ENCODE results near the gene SCG5. TPM values are rescaled to one million over a fixed set of nuclear protein-coding genes. Genes with fewer than 3 reads are reported as not detected.
"Not testable (repeated sequence)": the region's sequence is repeated elsewhere in the genome, so short reads cannot be mapped to it uniquely, and the experiment has no call there.

The SCG5 gene, protein sequence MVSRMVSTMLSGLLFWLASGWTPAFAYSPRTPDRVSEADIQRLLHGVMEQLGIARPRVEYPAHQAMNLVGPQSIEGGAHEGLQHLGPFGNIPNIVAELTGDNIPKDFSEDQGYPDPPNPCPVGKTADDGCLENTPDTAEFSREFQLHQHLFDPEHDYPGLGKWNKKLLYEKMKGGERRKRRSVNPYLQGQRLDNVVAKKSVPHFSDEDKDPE
- total RNA-seq (2014; rRNA removed; shearing (Covaris generic); ENCODE audit: low replicate concordance) = 0.83 and 1.8 TPM in 2 replicates

DNA sequence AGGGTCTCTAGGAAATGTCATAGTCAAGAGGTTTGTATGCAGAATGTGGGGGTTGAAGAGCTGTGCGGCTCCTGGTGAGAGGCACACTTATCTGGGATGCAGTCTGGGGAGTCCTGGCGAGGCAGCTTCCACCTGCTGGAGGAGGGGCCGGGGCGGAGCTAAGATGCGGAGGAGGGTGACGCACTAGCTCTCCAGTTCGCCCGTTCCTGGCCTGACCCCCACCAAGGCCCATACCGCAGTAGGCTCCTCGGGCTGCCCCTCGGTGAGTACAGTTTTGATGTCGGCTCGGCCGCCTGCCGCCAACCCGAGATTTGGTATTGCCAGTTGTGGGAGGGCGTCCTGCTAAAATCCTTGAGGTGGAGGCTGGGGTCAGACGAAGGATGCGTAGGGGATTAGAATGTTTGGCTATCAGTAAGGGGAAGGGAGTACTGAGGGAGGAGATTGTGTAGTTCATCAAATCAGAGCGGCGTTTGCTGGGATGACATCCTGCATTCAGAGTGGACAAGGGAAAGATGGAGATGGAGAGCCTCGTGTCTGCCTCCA, at the start of gene SCG5:
Gene SCG5 (plus strand): TSS at position 194 of the 543 bp plus-strand sequence. CDS start 1,883 bp downstream, outside the sequence.
- Histone ChIP-seq H3K4me1 (ENCODE audit: low read length) (peaks cover 11% of the 10 kb centered on the region), H3K4me3 (ENCODE audit: low read length) (no peak within 1 kb of the TSS), H3K9me3 (ENCODE audit: low read length) (no peaks in the 10 kb centered on the region), H3K9ac (ENCODE audit: low read length) (no peak within 1 kb of the TSS), H2AFZ (ENCODE audit: low read length) (no peak within 1 kb of the TSS), H3K36me3 (ENCODE audit: insufficient read depth, low read length) (peaks cover 57% of the 10 kb centered on the region), H3K27ac (ENCODE audit: low read length) (no peak within 1 kb of the TSS), H4K20me1 (ENCODE audit: insufficient read depth, low read depth, low read length) (no peaks in the 10 kb centered on the region), H3K4me2 (ENCODE audit: low read depth, low read length, poor library complexity, severe bottlenecking) (no peak within 1 kb of the TSS), H3K27me3 (ENCODE audit: low read length) (no peaks in the 10 kb centered on the region), H3K79me2 (ENCODE audit: low read length) (peaks cover 27% of the 10 kb centered on the region), H3K9me2 (replicated peaks; ENCODE audit: insufficient read depth, low read length) (no peaks in the 10 kb centered on the region)
- DNase-seq = no peak

DNA sequence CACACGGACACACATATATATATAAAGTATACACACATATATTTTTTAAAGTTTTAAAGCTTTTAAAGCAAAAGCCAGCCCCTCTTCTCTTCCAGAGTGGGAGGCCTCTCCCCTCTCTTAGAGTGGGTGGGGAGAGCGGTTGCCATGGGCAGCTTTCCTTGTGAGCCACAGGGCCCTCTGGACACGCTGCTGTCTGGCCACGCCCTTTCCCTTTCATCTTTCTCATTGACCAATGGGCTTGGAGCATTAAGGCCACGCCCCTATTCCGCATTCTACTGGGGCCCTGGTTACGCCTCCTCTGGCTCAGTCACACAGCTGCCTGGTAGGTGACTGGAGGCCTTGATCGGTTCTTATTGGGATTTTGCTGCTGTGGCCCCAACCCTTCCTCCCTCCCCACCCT, 48.4 kb upstream of the SCG5 start, which contains the start of gene GOLGA8N:
Gene GOLGA8N (plus strand): TSS at position 306 of the 400 bp plus-strand sequence.
- H4K20me1 ChIP-seq (ENCODE audit: insufficient read depth, low read depth, low read length); H3K9me3 ChIP-seq (ENCODE audit: low read length); H3K9ac ChIP-seq (ENCODE audit: low read length); H3K9me2 ChIP-seq (replicated peaks; ENCODE audit: insufficient read depth, low read length); H3K36me3 ChIP-seq (ENCODE audit: insufficient read depth, low read length); H3K27ac ChIP-seq (ENCODE audit: low read length); H3K4me1 ChIP-seq (ENCODE audit: low read length); H3K4me3 ChIP-seq (ENCODE audit: low read length); H3K79me2 ChIP-seq (ENCODE audit: low read length); H2AFZ ChIP-seq (ENCODE audit: low read length); H3K27me3 ChIP-seq (ENCODE audit: low read length); DNase-seq; H3K4me2 ChIP-seq (ENCODE audit: low read depth, low read length, poor library complexity, severe bottlenecking): not testable (repeated sequence)

DNA sequence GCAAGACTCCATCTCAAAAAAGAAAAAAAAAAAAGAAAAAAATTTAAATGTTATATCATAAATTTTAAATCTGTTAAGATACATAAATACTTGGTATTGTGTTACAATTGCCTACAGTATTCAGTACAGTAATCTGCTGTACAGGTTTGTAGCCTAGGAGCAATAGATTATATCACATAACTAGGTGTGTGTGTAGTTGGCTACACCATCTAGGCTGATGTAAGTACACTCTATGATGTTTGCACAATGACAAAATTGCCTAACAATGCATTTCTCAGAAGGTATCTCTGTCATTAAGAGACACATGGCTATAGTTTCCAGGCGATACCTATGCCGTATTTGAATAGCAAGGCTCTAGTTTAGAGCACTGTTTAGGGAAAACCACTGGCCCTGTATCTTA, 32.0 kb upstream of the SCG5 start:
- H3K9ac ChIP-seq (ENCODE audit: low read length); H3K27ac ChIP-seq (ENCODE audit: low read length); H3K9me3 ChIP-seq (ENCODE audit: low read length); H3K27me3 ChIP-seq (ENCODE audit: low read length); DNase-seq; H3K9me2 ChIP-seq (replicated peaks; ENCODE audit: insufficient read depth, low read length); H2AFZ ChIP-seq (ENCODE audit: low read length); H3K4me1 ChIP-seq (ENCODE audit: low read length); H3K4me2 ChIP-seq (ENCODE audit: low read depth, low read length, poor library complexity, severe bottlenecking); H3K4me3 ChIP-seq (ENCODE audit: low read length); H4K20me1 ChIP-seq (ENCODE audit: insufficient read depth, low read depth, low read length); H3K36me3 ChIP-seq (ENCODE audit: insufficient read depth, low read length); H3K79me2 ChIP-seq (ENCODE audit: low read length): not testable (repeated sequence)

DNA sequence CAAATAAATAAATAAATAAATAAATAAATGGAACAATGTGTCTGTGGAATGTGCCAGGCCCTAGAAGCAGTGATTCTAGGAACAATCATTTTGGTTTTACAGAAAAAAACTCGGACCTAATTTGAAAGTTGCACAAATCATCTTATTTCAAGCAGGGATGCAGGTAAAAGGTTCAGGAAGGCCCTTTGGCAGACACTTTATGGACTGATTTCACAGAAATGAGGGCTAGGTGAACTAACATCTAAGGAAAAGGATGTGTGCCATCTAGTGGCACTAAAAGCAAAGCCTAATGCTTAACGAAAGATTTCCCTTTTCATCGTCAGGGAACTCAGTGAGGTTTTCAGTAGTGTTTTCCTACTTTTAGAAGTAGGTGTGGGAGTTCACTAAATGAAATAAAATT, 30.8 kb upstream of the SCG5 start:
- not testable (repeated sequence) for H2AFZ ChIP-seq (ENCODE audit: low read length); H4K20me1 ChIP-seq (ENCODE audit: insufficient read depth, low read depth, low read length); H3K4me2 ChIP-seq (ENCODE audit: low read depth, low read length, poor library complexity, severe bottlenecking); H3K36me3 ChIP-seq (ENCODE audit: insufficient read depth, low read length); H3K9me3 ChIP-seq (ENCODE audit: low read length); H3K4me3 ChIP-seq (ENCODE audit: low read length); H3K27me3 ChIP-seq (ENCODE audit: low read length); H3K9me2 ChIP-seq (replicated peaks; ENCODE audit: insufficient read depth, low read length); H3K27ac ChIP-seq (ENCODE audit: low read length); H3K4me1 ChIP-seq (ENCODE audit: low read length); H3K79me2 ChIP-seq (ENCODE audit: low read length); H3K9ac ChIP-seq (ENCODE audit: low read length)
- peak; percentile 47 for DNase-seq

DNA sequence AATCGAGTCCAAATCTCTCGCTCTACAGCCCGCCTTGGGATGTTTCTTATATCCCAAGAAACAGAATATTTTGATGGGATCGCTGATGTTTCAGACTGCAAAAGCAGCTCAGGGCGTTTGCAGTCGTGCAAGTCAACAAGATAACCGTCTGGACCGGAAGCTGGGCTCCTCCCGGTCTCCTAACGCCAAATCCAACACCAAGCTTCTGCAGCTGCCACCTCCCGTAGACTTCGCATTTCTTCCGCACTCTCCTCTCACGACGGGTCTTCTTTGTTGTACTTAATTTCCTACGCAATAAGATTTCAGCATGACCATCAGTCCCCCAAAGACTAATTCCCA, 26.8 kb upstream of the SCG5 start:
- DNase-seq; H2AFZ ChIP-seq (ENCODE audit: low read length): not testable (repeated sequence)

DNA sequence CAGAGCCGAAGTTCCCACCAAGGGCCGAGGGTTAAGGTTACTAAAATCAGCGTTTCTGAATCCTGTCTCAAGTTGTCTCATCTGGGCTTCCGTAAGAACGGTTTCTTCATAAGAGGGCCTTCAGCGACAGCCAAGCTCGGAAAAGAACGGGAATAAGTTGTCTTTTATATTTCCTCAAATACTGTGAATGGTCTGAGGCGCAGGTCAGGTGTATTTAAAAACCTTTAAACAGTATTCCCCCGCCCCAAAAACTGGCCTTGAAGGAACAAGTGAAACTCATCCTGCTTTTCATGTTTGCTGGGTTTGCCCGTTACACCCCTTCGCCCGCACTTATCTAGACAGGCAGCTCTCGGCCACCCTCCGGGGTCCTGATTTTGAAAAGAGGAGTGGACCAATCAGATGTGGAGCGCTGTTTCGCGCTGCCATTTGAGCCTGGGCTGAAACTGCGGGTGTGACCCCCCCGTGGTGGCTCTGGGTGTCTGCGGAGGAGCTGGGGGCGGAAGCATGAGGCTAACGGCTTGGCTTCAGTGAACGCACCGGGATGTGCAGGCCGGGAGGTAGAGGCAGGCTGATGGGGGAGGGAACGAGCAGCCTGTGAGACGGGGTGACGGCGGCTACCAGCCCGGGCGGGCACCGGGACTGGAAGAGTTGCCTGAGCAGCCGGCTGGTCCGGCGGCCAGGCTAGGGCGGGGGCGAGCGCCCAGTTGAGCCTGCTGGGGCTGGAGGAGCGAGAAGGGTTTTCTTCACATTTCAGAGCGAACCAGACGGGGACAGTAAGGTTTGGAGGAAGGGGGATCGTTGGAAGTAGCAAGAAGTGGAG, 26.2 kb upstream of the SCG5 start, which contains the start of gene ARHGAP11A:
Gene ARHGAP11A (plus strand): TSS at position 454 of the 820 bp plus-strand sequence. CDS start 708 bp downstream, outside the sequence.
- H3K9me2 ChIP-seq (replicated peaks; ENCODE audit: insufficient read depth, low read length); H3K9me3 ChIP-seq (ENCODE audit: low read length); H2AFZ ChIP-seq (ENCODE audit: low read length); H3K27me3 ChIP-seq (ENCODE audit: low read length); H3K36me3 ChIP-seq (ENCODE audit: insufficient read depth, low read length); H4K20me1 ChIP-seq (ENCODE audit: insufficient read depth, low read depth, low read length): not testable (repeated sequence)
- peak within 1 kb of the TSS; percentile 71 for H3K4me3 ChIP-seq (ENCODE audit: low read length)
- H3K4me1 ChIP-seq (ENCODE audit: low read length) = peaks cover 21% of the 10 kb centered on the region
- peaks cover 46% of the 10 kb centered on the region for H3K79me2 ChIP-seq (ENCODE audit: low read length)
- H3K9ac ChIP-seq (ENCODE audit: low read length) = peak within 1 kb of the TSS; percentile 79
- DNase-seq = peak; percentile 94
- peak within 1 kb of the TSS; percentile 76 for H3K4me2 ChIP-seq (ENCODE audit: low read depth, low read length, poor library complexity, severe bottlenecking)
- H3K27ac ChIP-seq (ENCODE audit: low read length) = peak within 1 kb of the TSS; percentile 87

More for the DNA sequence above, 26.8 kb upstream of the SCG5 start:
- Histone ChIP-seq H3K79me2 (ENCODE audit: low read length) (peaks cover 40% of the 10 kb centered on the region), H3K27ac (ENCODE audit: low read length) (peak overlapping the region; percentile 87), H3K4me3 (ENCODE audit: low read length) (peak overlapping the region; percentile 71), H3K4me2 (ENCODE audit: low read depth, low read length, poor library complexity, severe bottlenecking) (peak overlapping the region; percentile 56), H3K9ac (ENCODE audit: low read length) (peak overlapping the region; percentile 77), H3K4me1 (ENCODE audit: low read length) (peaks cover 20% of the 10 kb centered on the region)
- not testable (repeated sequence) for H3K27me3 ChIP-seq (ENCODE audit: low read length); H3K9me2 ChIP-seq (replicated peaks; ENCODE audit: insufficient read depth, low read length); H4K20me1 ChIP-seq (ENCODE audit: insufficient read depth, low read depth, low read length); H3K36me3 ChIP-seq (ENCODE audit: insufficient read depth, low read length); H3K9me3 ChIP-seq (ENCODE audit: low read length)

DNA sequence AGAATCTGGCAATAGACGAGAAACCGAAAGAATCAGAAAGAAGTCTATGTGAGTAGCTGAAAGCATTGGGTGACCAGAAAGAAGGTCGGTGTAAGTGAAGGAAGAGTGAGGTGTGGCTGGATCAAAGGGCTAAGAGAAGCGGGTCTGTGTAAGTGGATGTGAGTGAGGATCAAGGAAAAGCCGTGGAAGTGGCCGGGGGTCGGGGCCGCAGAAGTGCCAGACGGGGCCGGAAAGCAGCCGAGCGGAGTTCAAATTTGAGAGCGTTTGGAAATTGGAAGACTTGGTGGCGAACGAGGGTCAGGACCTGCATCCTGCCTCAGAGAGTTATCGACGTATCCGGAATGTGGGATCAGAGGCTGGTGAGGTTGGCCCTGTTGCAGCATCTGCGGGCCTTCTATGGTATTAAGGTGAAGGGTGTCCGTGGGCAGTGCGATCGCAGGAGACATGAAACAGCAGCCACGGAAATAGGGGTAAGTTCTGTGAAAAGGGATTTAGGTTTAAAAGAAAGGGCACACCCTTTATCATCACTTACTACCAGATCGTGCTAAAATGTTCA, 25.6 kb upstream of the SCG5 start:
- not testable (repeated sequence) for H3K9me3 ChIP-seq (ENCODE audit: low read length); H3K36me3 ChIP-seq (ENCODE audit: insufficient read depth, low read length); H3K27me3 ChIP-seq (ENCODE audit: low read length); H2AFZ ChIP-seq (ENCODE audit: low read length); H4K20me1 ChIP-seq (ENCODE audit: insufficient read depth, low read depth, low read length); H3K9me2 ChIP-seq (replicated peaks; ENCODE audit: insufficient read depth, low read length)
- Histone ChIP-seq H3K4me3 (ENCODE audit: low read length) (peak overlapping the region; percentile 69), H3K79me2 (ENCODE audit: low read length) (peaks cover 49% of the 10 kb centered on the region), H3K27ac (ENCODE audit: low read length) (peak overlapping the region; percentile 87), H3K4me2 (ENCODE audit: low read depth, low read length, poor library complexity, severe bottlenecking) (peak overlapping the region; percentile 76), H3K4me1 (ENCODE audit: low read length) (peaks cover 21% of the 10 kb centered on the region), H3K9ac (ENCODE audit: low read length) (peak overlapping the region; percentile 79)
- DNase-seq = peak; percentile 51

DNA sequence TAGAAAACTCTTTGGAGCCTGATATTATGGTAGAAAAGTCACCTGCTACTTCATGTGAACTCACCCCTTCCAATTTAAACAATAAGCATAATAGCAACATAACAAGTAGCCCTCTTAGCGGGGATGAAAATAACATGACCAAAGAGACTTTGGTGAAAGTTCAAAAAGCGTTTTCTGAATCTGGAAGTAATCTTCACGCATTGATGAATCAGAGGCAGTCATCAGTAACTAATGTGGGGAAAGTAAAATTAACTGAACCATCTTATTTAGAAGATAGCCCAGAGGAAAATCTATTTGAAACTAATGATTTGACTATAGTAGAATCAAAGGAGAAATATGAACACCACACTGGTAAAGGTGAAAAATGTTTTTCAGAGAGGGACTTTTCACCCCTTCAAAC, 5.1 kb upstream of the SCG5 start:
- Histone ChIP-seq H4K20me1 (ENCODE audit: insufficient read depth, low read depth, low read length) (no peaks in the 10 kb centered on the region; the same call in 1 of the 2 replicates), H3K36me3 (ENCODE audit: insufficient read depth, low read length) (peaks cover 75% of the 10 kb centered on the region), H3K4me3 (ENCODE audit: low read length) (peak overlapping the region; percentile 3; the same call in 1 of the 2 replicates), H2AFZ (ENCODE audit: low read length) (no peak overlapping the region), H3K27ac (ENCODE audit: low read length) (peak overlapping the region; percentile 85), H3K9ac (ENCODE audit: low read length) (no peak overlapping the region), H3K27me3 (ENCODE audit: low read length) (no peaks in the 10 kb centered on the region), H3K9me3 (ENCODE audit: low read length) (no peaks in the 10 kb centered on the region), H3K4me1 (ENCODE audit: low read length) (peaks cover 51% of the 10 kb centered on the region), H3K79me2 (ENCODE audit: low read length) (peaks cover 60% of the 10 kb centered on the region), H3K9me2 (replicated peaks; ENCODE audit: insufficient read depth, low read length) (no peaks in the 10 kb centered on the region), H3K4me2 (ENCODE audit: low read depth, low read length, poor library complexity, severe bottlenecking) (peak overlapping the region; percentile 41)
- DNase-seq = no peak
